OCI-M2 (cell line): ENCODE results near the gene CGB3.
"Not testable (repeated sequence)": the region's sequence is repeated elsewhere in the genome, so short reads cannot be mapped to it uniquely, and the experiment has no call there.

Experiments used
- DNase-seq: peaks from one replicate; lab custom pipeline; 2025; ENCODE audit not compliant: unreplicated experiment; lab: John Stamatoyannopoulos, UW

CGB3 gene

DNA sequence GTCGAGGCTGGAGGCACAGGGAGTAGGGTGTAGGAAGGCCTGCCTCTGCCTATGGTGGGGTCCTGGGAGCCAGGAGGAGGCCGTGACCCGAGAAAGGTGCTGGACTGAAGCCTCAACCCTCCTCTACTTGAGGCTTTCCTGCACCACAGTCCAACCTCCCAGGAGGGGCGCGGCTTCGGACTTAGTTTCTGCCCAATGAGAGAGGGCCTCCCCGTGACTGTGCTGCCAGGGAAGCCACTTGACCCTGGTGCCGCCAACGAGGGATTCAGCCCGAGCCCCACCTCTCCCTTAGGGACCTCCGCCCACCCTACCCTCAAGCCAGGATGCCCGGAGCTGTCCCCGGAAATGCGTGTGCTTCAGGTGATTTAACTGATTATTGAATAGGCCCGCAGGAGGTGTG, at the start of gene CGB3:
Gene CGB3, minus strand, starts transcription at position 101 of the 400 bp plus-strand sequence. CDS start 362 bp downstream, outside the sequence.
- not testable (repeated sequence) for DNase-seq

- DNase-seq = peak; percentile 54
Observed at GRCh38 chr19:49071860-49072547, 47.9 kb upstream of the CGB3 start.

GRCh38 chr19:49070416-49070815, 46.3 kb upstream of the CGB3 start:
- no peak for DNase-seq

DNA sequence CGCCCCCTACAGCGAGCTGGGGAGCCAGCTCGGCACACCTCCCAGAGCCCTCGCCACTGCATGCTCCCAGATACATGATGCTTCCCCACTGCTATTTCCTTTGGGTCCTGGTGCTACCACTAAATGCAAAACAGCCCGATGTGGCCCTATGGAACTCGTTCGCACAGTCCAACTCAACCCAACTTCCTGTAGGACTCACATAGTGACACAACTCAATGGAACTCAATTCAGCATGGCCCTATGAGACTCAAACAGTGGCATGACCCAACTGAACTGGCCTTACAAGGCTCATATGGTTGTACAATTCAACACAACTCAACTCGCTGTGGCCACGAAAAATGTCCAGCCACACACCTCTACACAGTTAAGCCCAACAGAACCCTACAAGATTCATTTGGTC, 44.9 kb upstream of the CGB3 start:
- DNase-seq = no peak

DNA sequence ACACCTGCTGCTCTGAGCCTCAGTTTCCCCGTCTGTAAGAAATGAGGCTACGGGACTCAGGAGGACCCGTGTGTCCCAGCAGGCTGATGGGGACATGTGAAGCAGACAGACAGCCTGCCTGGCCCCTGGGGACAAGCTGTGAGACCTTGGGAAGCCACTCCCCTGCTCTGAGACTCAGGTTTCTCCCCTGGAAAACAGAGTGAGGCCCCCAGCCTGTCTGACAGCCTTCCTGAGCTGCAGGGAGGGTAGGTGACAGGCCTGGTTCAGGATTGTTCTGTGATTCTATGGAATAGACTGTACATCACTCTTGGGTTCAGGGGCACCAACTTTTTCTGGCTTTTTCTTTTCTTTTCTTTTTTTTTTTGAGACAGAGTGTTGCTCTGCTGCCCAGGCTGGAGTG, 43.4 kb upstream of the CGB3 start:
- DNase-seq = no peak

DNA sequence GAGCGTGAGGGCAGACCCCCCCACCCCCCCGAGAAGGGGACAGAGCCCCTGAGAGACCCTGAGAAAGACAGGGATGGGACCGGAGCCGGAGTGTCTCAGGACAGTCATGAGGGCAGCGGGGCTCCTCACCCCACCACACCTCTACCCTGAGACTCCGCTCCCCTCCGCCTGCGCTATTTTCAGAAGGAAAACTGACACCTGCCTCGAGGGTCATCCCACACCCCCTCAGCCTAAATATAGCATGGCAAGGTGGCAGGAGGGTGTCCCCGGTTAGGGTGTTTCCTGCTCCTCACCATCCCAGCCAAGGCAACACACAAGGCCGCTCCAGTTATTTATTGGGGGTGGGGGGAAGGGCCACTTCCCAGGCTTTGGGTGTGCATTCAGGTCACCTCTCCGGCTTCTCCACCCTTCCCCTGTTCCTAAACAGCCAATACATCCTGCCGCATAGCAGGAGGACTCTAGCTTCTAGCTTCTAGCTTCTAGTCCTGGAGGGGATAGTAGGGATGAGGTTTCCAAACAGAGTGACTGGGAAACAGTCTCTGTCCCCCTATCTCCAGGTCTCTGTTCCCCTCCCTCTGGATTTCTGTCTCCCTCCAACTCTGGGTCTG, 41.9 kb upstream of the CGB3 start:
- no peak for DNase-seq

DNA sequence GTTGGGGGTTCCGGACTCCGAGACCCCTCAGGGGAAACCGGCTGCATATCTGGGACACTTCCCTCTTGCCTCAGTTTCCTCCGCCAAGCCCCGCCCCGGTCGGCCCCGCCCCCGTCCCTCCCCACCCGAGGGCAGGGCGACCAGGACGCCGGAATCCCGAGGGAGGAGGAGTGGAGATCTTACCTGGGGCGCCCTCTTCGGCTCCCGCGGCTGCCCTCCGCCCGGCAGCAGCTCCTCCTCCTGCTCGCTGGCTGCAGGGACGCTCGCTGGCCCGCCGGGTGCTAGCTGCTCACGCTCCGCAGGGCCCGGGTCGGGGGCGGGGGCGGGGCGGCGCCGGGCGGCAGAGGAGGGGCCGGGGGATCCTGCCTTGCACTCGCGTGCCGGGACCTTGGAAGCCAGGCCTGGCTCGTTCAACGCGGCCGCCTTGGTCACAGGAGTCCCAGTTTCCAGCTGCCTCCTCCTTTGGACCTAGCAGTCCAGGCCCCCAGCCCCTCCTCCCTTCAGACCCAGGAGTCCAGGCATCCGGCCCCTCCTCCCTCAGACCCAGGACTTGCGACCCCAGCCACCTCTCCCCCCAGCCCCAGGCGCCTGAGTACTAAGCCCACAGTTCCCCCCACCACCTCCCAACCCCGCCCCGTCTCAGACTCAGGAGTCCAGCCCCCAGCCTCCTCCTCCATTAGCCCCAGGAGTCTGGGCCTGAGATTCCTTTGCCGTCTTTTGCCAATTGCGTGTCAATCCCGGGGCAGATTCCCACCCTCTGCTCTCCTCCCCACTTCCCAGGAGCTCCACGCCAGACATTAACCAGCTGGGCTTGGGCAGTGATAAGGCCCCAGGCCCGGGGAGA, 40.9 kb upstream of the CGB3 start, which contains the start of gene NTF4:
Gene NTF4, minus strand, starts transcription at position 51 of the 844 bp plus-strand sequence. CDS start 2,821 bp downstream, outside the sequence.
- DNase-seq = no peak

DNA sequence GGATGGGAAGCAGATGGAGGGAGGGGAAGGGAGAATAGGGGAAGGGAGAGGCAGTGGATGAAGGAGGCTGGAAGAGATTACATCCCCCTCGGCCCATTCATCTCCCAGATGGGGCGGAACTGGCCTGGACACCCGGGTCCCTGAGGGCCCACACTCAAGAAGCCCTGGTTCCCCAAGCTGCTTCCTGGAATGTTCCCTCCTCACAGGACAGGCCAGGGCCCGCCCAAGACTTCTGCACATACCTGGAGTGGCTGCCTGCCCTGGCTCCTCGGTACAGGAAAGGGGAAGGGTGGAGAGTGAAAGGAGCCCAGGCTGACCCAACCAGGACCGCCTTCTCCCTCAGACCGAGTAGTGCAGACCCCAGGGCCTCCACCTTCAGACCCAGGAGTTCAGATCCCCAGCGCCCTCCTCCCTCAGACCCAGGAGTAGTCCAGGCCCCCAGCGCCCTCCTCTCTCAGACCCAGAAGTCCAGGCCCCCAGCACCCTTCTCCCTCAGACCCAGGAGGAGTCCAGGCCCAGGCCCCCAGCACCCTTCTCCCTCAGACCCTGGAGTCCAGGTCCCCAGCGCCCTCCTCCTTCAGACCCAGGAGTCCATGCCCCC, 40.0 kb upstream of the CGB3 start:
- no peak for DNase-seq

DNA sequence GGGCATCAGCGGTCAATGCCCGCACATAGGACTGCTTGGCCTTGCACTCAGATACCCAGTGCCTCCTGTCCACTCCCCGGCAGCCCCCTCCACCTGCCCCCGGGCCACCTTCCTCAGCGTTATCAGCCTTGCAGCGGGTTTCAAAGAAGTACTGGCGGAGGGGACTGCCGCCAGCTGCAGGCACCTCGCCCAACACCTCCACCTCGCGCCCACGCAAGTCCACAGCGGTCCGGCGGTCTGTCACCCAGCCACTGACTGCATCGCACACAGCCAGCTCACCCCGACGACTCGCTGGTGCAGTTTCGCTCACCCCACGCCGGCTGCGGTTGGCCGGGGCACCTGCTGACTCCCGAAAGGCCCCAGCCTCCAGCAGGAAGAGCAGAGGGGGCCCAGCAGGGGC, 37.3 kb upstream of the CGB3 start:
- DNase-seq = no peak

DNA sequence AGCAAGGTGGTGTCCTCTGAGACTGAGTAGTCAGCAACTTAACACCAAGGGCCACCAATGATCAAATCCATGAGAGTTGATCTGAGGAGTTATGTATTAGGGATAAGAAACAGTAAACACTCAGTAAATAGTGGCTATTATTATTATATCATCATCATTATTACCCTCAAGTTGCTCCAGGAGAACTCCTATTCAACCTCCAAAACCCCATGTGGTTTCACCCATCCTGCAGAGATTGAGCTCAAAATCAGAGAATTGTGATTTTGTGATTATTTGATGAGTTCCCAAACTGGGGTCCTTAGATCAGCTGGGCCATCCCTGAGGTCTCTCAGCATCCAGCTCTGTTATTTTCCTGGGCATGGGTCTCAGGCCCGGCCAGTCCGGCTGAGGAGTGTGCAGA, 36.9 kb upstream of the CGB3 start:
- no peak for DNase-seq

- DNase-seq = no peak
Observed at GRCh38 chr19:49059053-49059452, 34.9 kb upstream of the CGB3 start.

DNA sequence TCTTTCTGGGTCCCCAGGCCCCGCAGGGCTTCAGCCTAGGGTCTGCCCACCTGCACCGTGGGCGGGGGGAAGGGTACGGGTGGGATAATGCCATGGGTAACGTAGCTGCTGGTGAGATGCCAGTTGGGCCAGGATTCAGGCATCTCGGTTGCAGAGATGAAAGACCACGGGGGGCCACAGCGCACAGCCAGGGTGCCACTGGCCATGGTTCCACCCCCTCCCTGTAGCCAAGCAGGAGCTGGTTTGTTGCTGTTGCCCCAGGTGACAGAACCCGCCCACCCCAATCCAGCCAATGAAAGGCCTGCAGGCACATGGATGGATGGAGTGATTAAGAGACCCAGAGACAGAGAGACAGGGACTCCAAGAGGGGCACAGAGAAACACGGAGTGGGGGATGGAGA, 34.4 kb upstream of the CGB3 start:
- DNase-seq = no peak

GRCh38 chr19:49057636-49058234, 33.6 kb upstream of the CGB3 start, which contains the start of gene CGB7:
Gene CGB7 (minus strand): TSS chr19:49057749. CDS start chr19:49055375, 2,374 bp downstream.
- no peak for DNase-seq

GRCh38 chr19:49056902-49057596, 32.9 kb upstream of the CGB3 start:
- DNase-seq = not testable (repeated sequence)

- no peak for DNase-seq
Observed at GRCh38 chr19:49056101-49056901, 32.2 kb upstream of the CGB3 start.

GRCh38 chr19:49050376-49051033, 26.4 kb upstream of the CGB3 start:
- not testable (repeated sequence) for DNase-seq

GRCh38 chr19:49049834-49050233, 25.7 kb upstream of the CGB3 start:
- DNase-seq = not testable (repeated sequence)

- not testable (repeated sequence) for DNase-seq
Observed at GRCh38 chr19:49049011-49049410, 24.9 kb upstream of the CGB3 start, which contains the start of gene CGB8. Gene CGB8 (minus strand): TSS chr19:49049111. CDS start chr19:49048739, 372 bp downstream.

GRCh38 chr19:49043548-49043947, 19.4 kb upstream of the CGB3 start, which contains the start of gene CGB5:
Gene CGB5 (plus strand): TSS chr19:49043848. CDS start chr19:49044210, 362 bp downstream.
- DNase-seq = not testable (repeated sequence)
